ENCODE measurements around the gene ANO9.

ANO9 gene

DNA sequence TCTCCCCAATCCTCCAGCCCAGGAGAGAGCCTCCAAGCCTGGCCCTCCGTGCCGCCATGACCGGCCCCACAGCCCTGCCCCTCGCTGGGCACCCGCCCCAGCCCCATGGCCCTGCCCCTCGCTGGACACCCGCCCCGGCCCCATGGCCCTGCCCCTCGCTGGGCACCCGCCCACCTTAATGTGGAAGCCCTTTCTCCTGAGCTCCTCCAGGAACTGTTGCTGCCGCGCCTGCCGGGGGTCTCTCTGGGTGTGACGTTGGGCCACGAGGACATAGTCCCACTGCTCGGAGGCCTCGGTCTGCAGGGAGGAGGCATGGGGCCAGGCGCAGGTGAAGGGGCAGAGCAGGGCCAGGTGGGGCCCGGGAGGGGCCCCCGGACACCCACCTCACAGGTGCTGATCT, 8.2 kb downstream of the ANO9 start:
- no peak for DNase-seq (ENCODE audit: low read depth)
- no peak overlapping the region for H3K4me3 ChIP-seq (ENCODE audit: control insufficient read depth, low read depth, low read length)
- TF ChIP-seq, protein P1, sequence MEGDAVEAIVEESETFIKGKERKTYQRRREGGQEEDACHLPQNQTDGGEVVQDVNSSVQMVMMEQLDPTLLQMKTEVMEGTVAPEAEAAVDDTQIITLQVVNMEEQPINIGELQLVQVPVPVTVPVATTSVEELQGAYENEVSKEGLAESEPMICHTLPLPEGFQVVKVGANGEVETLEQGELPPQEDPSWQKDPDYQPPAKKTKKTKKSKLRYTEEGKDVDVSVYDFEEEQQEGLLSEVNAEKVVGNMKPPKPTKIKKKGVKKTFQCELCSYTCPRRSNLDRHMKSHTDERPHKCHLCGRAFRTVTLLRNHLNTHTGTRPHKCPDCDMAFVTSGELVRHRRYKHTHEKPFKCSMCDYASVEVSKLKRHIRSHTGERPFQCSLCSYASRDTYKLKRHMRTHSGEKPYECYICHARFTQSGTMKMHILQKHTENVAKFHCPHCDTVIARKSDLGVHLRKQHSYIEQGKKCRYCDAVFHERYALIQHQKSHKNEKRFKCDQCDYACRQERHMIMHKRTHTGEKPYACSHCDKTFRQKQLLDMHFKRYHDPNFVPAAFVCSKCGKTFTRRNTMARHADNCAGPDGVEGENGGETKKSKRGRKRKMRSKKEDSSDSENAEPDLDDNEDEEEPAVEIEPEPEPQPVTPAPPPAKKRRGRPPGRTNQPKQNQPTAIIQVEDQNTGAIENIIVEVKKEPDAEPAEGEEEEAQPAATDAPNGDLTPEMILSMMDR (conservative IDR thresholded peaks at IDR 0.05; ENCODE audit: control insufficient read depth, insufficient read depth, low read depth, low read length) = no peak

DNA sequence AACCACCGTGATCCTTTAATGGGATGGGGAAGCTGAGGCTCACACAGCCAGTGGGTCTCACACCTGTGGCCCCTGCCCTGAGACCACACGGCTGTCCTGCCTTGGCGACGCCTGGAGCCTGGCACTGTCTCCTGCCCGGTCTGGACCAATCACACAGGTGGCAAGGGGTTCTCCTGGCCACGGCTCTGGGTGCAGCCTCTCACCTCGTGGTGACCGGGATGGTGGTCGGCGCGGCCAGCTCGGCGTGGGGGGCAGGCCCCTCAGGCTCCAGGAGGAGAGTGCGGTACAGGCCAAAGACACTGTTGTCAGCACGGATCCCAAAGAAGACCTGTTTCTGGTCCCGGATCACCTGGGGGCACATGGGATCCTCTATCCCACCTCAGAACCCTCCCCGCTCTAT, 8.7 kb downstream of the ANO9 start:
- no peak for DNase-seq (ENCODE audit: low read depth)
- TF ChIP-seq, protein P1 (conservative IDR thresholded peaks at IDR 0.05; ENCODE audit: control insufficient read depth, insufficient read depth, low read depth, low read length) = no peak
- no peak overlapping the region for H3K4me3 ChIP-seq (ENCODE audit: control insufficient read depth, low read depth, low read length)

DNA sequence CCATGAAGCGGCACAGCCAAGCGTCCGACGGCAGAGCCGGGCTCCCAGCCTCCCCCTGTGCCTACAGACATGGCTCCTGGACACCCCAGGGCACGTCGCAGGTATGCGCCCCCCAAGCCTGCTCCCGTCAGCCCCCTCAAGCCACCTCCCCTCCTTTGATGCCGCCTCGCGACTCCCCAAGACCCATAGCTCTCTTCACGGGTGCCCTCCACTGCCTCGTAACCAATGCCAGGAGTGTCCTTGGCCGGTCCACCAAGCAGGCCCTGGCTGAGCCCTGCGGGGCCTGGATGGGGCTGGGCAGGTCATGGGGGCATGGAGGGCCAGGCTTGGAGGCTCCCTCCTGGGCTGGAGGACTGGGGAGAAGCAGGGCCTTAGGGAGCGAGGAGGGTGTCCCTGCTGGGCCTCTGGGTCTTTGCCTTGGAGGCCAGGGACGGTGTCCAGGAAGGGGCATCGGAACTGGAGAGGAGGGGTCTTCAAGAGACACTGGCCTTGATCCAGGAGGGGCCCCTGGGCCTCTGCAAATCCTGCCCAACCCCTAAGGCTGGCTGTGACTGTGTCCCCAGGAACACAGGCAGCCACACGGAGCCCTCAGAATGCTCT, 9.2 kb downstream of the ANO9 start:
- H3K4me3 ChIP-seq (ENCODE audit: control insufficient read depth, low read depth, low read length) = no peak overlapping the region
- TF ChIP-seq, protein P1 (conservative IDR thresholded peaks at IDR 0.05; ENCODE audit: control insufficient read depth, insufficient read depth, low read depth, low read length) = no peak
- DNase-seq (ENCODE audit: low read depth) = no peak

DNA sequence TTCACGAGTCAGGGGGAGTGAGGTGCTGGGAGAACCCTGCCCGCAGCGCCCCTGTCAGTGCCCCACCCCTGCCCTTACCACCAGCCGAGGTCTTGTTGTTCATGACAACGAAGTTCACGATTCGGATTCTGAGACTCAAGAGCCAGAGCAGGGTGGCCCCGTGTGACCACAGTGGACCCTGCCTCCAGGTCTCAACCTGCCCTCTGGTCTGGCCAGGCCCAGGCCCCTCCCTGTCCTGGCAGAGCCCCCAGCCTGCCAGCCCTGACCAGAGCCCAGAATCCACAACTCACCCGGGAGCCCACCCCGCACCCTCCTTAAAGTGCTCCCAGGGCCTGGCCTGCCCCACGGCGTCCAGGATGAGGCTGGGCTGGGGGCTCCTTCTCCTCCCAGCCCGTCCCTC, 9.9 kb downstream of the ANO9 start:
- TF ChIP-seq, protein P1 (conservative IDR thresholded peaks at IDR 0.05; ENCODE audit: control insufficient read depth, insufficient read depth, low read depth, low read length) = no peak
- H3K4me3 ChIP-seq (ENCODE audit: control insufficient read depth, low read depth, low read length) = no peak overlapping the region
- no peak for DNase-seq (ENCODE audit: low read depth)

DNA sequence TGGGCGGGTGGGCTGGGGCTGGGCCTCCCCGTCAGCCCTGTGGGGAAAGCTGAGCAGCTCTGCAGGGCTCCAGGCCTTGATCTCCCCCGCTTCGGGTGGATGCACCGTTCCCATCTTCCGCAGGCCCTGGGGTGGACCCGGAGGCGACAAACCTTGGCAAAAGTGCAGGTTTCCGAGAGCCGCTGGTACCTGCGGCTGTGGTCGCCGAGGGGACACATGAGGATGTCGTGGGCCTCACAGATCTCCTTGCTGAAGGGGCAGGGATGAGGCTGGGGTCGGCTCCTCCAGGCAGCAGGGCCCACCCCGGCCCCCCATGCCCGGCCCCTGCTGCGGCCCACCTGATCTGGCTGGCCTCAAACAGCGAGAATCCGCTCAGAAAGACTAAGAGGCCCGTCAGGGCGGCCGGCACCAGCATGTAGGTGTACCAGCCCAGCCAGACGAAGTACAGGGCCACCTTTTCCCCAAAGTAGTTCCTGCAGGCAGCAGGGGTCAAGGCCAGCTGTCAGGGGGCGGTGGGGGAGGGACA, 11.8 kb downstream of the ANO9 start:
- TF ChIP-seq, protein P1 (conservative IDR thresholded peaks at IDR 0.05; ENCODE audit: control insufficient read depth, insufficient read depth, low read depth, low read length) = no peak
- no peak for DNase-seq (ENCODE audit: low read depth)
- H3K4me3 ChIP-seq (ENCODE audit: control insufficient read depth, low read depth, low read length) = no peak overlapping the region

DNA sequence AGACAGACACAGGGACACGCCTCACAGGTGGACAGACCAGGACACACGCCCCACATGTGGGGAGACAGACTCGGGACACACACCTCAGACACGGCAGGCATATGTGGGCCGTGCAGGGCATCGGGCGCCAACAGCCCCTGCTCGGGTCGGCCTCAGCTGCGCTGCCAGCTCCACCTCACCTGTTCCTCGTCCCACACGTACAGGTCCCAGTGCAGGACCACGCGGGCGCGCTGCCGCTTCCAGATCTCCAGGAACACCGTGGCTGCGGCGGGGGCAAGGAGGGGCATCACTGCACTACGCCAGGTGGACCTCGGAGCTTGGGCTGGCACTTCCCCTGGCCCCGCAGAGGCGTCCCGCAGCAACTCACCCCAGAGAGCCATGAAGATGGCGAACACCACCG, 12.4 kb downstream of the ANO9 start:
- DNase-seq (ENCODE audit: low read depth) = no peak
- TF ChIP-seq, protein P1 (conservative IDR thresholded peaks at IDR 0.05; ENCODE audit: control insufficient read depth, insufficient read depth, low read depth, low read length) = no peak
- no peak overlapping the region for H3K4me3 ChIP-seq (ENCODE audit: control insufficient read depth, low read depth, low read length)

DNA sequence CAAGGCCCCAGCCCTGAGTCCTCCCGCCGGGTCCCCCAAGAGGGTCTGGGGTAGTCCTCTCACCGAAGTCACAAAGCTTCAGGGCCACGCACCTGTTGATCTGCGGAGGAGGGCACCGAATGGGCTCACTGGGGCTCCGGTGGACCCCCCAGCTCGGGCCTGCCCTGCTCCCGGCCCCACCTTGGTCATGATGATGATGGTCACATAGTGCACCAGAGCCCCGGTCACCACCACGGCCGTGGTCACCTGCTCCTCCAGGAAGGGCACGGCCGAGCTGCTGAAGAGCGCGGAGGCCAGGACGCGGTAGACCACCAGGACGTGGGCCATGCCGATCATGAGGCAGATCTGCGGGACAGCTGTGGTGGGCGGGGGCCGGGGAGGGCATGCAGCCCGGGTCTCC, 13.5 kb downstream of the ANO9 start:
- H3K4me3 ChIP-seq (ENCODE audit: control insufficient read depth, low read depth, low read length) = no peak overlapping the region
- no peak for DNase-seq (ENCODE audit: low read depth)
- TF ChIP-seq, protein P1 (conservative IDR thresholded peaks at IDR 0.05; ENCODE audit: control insufficient read depth, insufficient read depth, low read depth, low read length) = no peak

All from fibroblast of mammary gland (primary cell).